K562 (cell line): ENCODE results near the gene TXNRD2. TPM values are rescaled to one million over a fixed set of nuclear protein-coding genes. Genes with fewer than 3 reads are reported as not detected.
A peak's percentile ranks its signal among the peaks of the same experiment; 100 is the strongest.

Source experiments
- HDAC6 ChIP-seq: IDR thresholded peaks from 2 replicates; pipeline ENCODE4 v1.6.1; 2012; ENCODE audit warnings: low read depth, mild to moderate bottlenecking, control low read depth, inconsistent platforms, low read length, moderate library complexity
- HNRNPUL1 ChIP-seq: fragments of 200-400 bp; formaldehyde crosslinking; IDR thresholded peaks from 2 replicates; pipeline ENCODE4 v1.6.1; 2017; ENCODE audit warnings: low read length
- PPARD ChIP-seq: fragments of 250-450 bp; sonication (Bioruptor Pico); IDR thresholded peaks from 2 replicates; pipeline ENCODE4 v1.8.0; 2022; ENCODE audit warnings: inconsistent platforms, mild to moderate bottlenecking, moderate library complexity
- RBFOX2 ChIP-seq: fragments of 200-400 bp; formaldehyde crosslinking; IDR thresholded peaks from 2 replicates; pipeline ENCODE4 v1.6.1; 2017; ENCODE audit warnings: low read depth, mild to moderate bottlenecking, low read length, moderate library complexity
- polyA plus RNA-seq, 8 experiments: library from polyadenylated mRNA; depleted of rRNA in 4 of 8; stranded (reverse) in 5 of 8; unstranded in 3 of 8; fragments of >200 nt; fragmentation: Nextera tagmentation in 2 of 8; fragmentation: Illumina TruSeq in 1 of 8; extraction: Ambion mirVana in 2 of 8; extraction: Trizol in 1 of 8; gene quantifications; 2 replicates each; pipeline versions ENCODE4 v1.2.1 to v1.2.3, GENCODE V29; 2011 to 2014; ENCODE audit warnings: inconsistent platforms in 1 of 8, missing spikeins in 1 of 8
- total RNA-seq, 7 experiments: library from RNA; depleted of rRNA in 6 of 7; stranded (reverse); fragments of >200 nt in 6 of 7; fragmentation: Illumina TruSeq in 2 of 7; extraction: Trizol in 2 of 7; gene quantifications; 2 replicates each; pipeline versions ENCODE4 v1.2.1 to v1.2.3, GENCODE V29; 2011 to 2021; ENCODE audit warnings: low replicate concordance in 1 of 7
- TF ChIP-seq, protein P1 (sequence below), 2 experiments: fragments of 450-650 bp; formaldehyde crosslinking in 1 of 2; IDR thresholded peaks; 2 replicates each; pipeline versions ENCODE4 v1.4.0 to v1.6.1; 2014 to 2020; ENCODE audit warnings: mild to moderate bottlenecking in 2 of 2, borderline replicate concordance in 1 of 2, low read depth in 1 of 2
- TF ChIP-seq, protein P2 (sequence below): fragments of 200-600 bp; sonication (generic); IDR thresholded peaks from one replicate; pipeline ENCODE4 v1.6.1; 2012; ENCODE audit warnings: mild to moderate bottlenecking, low read depth, low read length, inconsistent platforms

Gene TXNRD2
- total and polyA plus RNA-seq, 9 of the 15 experiments (the other 6 are each of a cell fraction or from before 2014, with no cell fraction given) = 3.3 to 80.2 (median 49.4) TPM

DNA sequence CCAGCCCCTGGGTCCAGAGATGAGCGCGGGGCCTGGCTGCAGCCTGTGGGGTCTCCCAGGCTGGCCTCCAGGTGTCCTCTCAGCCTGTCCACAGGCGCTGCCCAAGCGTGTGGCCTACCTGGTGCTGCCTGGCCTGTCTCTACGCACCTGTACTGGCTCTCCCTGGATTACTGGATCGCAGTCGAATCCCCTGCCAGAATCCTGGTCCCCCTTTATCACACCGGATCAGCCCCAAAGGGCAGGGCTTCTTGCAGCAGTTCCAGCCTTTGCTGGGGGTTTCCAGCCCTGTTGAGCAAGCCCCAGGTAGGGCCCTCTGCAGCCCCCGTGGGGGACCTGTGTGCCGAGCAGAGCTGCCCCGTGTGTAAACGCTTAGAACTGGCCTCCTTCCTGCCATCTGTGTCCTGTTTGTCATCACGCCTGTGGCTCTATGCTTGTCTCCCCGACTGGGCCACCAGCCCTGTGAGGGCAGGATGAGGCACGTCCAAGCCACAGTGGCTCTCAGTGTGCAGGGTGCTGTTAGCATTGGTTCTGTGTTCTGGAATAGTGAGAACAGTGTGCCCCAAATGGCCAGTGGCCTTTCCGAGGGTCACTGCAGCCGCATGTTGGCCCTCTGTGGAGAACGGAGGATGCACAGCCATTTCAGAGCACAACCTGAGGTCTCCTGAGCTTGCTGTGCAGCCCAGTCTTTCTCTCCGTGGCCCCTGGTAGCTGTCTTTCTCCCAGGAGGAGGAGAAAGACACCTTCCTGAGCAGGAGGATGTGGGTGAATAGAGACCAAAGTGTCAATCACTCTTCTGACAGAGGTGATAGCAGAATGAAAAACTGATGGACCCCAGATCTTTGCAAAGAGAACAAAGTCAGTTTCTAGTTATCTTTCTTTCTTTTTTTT, 13.9 kb upstream of the TXNRD2 start (continued):
- TF ChIP-seq, protein P1, sequence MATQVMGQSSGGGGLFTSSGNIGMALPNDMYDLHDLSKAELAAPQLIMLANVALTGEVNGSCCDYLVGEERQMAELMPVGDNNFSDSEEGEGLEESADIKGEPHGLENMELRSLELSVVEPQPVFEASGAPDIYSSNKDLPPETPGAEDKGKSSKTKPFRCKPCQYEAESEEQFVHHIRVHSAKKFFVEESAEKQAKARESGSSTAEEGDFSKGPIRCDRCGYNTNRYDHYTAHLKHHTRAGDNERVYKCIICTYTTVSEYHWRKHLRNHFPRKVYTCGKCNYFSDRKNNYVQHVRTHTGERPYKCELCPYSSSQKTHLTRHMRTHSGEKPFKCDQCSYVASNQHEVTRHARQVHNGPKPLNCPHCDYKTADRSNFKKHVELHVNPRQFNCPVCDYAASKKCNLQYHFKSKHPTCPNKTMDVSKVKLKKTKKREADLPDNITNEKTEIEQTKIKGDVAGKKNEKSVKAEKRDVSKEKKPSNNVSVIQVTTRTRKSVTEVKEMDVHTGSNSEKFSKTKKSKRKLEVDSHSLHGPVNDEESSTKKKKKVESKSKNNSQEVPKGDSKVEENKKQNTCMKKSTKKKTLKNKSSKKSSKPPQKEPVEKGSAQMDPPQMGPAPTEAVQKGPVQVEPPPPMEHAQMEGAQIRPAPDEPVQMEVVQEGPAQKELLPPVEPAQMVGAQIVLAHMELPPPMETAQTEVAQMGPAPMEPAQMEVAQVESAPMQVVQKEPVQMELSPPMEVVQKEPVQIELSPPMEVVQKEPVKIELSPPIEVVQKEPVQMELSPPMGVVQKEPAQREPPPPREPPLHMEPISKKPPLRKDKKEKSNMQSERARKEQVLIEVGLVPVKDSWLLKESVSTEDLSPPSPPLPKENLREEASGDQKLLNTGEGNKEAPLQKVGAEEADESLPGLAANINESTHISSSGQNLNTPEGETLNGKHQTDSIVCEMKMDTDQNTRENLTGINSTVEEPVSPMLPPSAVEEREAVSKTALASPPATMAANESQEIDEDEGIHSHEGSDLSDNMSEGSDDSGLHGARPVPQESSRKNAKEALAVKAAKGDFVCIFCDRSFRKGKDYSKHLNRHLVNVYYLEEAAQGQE (IDR thresholded peaks at IDR 0.05; ENCODE audit: borderline replicate concordance) = no peak
- TF ChIP-seq, protein P1 (CRISPR knock-in tag; IDR thresholded peaks at IDR 0.05; ENCODE audit: low read depth) = 0 out of 2 replicates have a peak, but pooled peaks have one; percentile 12
- TF ChIP-seq HDAC6 (peak; percentile 79; the same call in 1 of the 2 replicates), RBFOX2 (peak; percentile 55), PPARD (CRISPR knock-in tag) (no peak), HNRNPUL1 (0 out of 2 replicates have a peak, but pooled peaks have one; percentile 63)
- TF ChIP-seq, protein P2, sequence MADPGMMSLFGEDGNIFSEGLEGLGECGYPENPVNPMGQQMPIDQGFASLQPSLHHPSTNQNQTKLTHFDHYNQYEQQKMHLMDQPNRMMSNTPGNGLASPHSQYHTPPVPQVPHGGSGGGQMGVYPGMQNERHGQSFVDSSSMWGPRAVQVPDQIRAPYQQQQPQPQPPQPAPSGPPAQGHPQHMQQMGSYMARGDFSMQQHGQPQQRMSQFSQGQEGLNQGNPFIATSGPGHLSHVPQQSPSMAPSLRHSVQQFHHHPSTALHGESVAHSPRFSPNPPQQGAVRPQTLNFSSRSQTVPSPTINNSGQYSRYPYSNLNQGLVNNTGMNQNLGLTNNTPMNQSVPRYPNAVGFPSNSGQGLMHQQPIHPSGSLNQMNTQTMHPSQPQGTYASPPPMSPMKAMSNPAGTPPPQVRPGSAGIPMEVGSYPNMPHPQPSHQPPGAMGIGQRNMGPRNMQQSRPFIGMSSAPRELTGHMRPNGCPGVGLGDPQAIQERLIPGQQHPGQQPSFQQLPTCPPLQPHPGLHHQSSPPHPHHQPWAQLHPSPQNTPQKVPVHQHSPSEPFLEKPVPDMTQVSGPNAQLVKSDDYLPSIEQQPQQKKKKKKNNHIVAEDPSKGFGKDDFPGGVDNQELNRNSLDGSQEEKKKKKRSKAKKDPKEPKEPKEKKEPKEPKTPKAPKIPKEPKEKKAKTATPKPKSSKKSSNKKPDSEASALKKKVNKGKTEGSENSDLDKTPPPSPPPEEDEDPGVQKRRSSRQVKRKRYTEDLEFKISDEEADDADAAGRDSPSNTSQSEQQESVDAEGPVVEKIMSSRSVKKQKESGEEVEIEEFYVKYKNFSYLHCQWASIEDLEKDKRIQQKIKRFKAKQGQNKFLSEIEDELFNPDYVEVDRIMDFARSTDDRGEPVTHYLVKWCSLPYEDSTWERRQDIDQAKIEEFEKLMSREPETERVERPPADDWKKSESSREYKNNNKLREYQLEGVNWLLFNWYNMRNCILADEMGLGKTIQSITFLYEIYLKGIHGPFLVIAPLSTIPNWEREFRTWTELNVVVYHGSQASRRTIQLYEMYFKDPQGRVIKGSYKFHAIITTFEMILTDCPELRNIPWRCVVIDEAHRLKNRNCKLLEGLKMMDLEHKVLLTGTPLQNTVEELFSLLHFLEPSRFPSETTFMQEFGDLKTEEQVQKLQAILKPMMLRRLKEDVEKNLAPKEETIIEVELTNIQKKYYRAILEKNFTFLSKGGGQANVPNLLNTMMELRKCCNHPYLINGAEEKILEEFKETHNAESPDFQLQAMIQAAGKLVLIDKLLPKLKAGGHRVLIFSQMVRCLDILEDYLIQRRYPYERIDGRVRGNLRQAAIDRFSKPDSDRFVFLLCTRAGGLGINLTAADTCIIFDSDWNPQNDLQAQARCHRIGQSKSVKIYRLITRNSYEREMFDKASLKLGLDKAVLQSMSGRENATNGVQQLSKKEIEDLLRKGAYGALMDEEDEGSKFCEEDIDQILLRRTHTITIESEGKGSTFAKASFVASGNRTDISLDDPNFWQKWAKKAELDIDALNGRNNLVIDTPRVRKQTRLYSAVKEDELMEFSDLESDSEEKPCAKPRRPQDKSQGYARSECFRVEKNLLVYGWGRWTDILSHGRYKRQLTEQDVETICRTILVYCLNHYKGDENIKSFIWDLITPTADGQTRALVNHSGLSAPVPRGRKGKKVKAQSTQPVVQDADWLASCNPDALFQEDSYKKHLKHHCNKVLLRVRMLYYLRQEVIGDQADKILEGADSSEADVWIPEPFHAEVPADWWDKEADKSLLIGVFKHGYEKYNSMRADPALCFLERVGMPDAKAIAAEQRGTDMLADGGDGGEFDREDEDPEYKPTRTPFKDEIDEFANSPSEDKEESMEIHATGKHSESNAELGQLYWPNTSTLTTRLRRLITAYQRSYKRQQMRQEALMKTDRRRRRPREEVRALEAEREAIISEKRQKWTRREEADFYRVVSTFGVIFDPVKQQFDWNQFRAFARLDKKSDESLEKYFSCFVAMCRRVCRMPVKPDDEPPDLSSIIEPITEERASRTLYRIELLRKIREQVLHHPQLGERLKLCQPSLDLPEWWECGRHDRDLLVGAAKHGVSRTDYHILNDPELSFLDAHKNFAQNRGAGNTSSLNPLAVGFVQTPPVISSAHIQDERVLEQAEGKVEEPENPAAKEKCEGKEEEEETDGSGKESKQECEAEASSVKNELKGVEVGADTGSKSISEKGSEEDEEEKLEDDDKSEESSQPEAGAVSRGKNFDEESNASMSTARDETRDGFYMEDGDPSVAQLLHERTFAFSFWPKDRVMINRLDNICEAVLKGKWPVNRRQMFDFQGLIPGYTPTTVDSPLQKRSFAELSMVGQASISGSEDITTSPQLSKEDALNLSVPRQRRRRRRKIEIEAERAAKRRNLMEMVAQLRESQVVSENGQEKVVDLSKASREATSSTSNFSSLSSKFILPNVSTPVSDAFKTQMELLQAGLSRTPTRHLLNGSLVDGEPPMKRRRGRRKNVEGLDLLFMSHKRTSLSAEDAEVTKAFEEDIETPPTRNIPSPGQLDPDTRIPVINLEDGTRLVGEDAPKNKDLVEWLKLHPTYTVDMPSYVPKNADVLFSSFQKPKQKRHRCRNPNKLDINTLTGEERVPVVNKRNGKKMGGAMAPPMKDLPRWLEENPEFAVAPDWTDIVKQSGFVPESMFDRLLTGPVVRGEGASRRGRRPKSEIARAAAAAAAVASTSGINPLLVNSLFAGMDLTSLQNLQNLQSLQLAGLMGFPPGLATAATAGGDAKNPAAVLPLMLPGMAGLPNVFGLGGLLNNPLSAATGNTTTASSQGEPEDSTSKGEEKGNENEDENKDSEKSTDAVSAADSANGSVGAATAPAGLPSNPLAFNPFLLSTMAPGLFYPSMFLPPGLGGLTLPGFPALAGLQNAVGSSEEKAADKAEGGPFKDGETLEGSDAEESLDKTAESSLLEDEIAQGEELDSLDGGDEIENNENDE = peak; percentile 27
